NCI-H345 treated with DMSO at 0.1 percent for 48 hours (cell line): ENCODE data around the gene SDK2.
"Not testable (repeated sequence)": the region's sequence is repeated elsewhere in the genome, so short reads cannot be mapped to it uniquely, and the experiment has no call there.

ENCODE experiments used
- DNase-seq: peaks from one replicate; lab custom pipeline; 2025; ENCODE audit not compliant: unreplicated experiment; lab: John Stamatoyannopoulos, UW

Gene SDK2

DNA sequence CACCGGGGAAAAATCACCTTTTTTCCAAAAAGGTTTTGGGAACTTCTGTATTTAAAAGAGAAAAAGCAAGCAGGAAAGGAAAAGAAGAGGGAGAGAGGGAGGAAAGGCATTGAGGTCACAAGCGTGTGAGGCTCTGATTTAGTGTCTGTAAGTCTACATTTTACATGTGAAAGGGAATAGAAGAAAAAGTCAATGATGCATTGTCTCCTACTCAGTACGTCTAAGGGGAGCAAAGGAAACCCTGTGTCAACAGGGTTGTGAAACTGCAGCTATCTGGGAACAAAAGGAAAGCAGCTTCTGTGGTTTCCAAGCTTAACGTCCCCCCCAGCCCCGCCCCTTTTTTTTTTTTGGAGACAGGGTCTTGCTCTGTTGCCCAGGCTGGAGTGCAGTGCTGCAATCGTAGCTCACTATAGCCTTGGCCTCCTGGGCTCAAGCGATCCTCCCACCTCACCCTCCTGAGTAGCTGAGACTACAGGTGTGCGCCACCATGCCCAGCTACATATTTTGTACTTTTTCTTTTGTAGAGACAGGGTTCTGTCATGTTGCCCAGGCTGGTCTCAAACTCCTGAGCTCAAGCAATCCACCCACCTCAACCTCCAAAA lies 330.6 kb downstream of the SDK2 start:
- no peak for DNase-seq

DNA sequence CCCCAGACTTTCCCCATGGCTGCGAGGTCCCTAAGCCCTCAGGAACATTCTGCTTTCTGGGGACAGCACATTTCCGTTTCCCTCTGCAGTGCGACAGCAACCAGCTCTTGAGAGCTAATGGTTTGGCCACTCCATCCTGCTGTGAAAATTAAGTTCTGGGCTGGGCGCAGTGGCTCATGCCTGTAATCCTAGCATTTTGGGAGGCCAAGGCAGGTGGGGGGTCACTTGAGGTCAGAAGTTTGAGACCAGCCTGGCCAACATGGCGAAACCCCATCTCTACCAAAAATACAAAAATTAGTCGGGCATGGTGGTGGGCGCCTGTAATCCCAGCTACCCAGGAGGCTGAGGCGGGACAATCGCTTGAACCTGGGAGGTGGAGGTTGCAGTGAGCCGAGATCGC lies 331.4 kb downstream of the SDK2 start:
- DNase-seq = not testable (repeated sequence)

DNA sequence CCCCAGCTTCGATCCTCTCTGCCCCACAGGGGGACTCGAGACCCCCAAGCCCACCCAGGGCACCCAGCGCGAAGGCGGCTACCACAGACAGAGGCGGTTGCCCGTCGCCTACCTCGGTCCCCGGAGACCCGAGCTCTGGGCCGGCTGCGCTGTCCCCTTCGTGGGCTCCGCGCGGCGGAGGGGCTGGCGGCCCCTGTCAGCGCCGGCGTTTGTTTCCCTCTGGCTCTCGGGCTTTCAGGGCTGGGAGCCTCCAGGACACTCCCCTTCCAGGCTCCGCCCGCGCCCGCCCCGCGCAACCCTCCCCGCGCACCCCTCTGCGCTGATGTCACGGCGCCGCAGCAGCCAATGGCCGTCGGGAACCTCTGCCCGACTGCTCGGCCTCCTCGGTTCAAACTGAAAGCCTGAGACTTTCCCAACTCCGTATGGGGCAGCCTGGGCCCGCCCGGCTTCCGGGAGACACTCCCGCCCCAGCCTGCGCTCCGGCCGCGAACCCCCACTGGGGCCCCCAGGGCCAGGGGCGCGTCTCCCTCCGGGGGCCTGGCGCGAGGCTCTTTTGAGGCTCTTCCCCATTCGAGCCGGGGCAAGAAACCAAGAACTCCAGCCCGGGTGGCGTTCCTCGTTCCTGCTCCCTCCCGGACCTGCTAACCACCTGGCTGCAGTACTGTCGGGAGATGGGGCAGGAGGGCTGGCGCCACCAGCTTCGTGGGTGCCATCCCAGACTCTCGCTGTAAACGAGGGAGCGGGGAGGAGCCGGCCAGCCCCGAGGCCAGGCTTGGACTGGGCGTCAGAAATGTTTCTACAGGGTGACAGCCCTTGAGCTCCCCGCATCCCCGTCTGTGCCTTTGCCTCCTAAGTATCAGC lies 332.2 kb downstream of the SDK2 start, which contains the start of gene CDC42EP4:
TSS of gene CDC42EP4 (minus strand) at position 221 of the 861 bp plus-strand sequence. CDS start 25,501 bp downstream, outside the sequence.
- DNase-seq = peak; percentile 93

DNA sequence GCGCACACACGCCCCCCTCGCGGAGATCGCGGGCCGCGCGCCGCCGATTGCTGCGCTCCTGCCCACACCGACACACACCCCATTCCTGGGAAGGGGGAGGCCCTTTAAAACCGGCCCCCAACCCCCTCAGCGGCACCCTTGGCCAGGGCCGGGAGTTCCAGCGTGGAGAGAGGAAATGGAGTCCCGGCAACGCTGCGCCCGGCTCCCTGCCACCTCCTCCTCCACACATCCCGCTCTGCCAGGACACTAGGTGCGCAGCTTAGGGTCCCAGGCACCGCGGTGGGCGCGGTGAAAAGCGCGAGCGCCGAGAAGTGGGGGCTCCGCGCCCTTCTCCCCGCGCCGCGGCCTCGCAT lies 332.8 kb downstream of the SDK2 start:
- DNase-seq = no peak

DNA sequence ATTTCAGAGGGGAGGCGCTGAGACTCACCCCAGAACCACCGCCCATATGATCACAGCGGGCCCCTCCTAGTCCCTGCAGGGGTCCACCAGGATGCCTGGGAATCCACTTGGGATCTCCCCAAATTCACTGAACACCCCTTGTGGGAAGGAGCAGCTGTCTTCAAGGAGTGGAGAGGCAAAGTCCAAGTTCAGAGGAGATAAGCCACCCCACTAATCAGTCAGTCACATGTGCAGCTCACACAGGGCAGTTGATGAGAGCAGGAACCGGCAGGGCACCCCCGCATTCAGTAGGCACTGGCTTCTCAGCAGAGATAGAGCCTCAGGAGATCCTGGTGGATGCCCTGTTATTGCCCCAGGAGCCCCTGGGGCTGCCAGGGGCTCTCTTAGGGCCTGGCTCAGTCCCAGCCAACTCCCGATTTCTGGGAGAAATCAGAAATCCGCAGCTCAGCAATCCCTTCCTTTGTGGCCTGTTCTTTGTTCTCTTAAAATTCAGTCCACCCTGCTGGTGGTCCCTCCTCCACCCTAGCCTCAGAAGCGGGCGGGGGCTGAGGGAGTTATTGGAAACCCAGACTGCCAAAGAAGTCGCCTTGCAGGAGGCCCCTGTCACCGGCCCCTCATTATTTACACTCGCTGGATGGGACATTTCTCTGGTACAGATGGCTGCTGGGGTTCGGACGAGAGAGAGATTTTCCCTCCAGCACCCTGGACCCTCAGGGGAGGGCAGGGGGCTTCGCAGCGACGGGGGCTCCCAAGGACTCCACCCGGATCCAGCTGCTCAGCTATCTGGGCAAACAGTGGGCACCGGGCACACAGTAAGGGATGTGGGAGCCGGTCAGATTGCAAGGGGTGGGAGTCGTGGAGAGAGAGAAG lies 334.3 kb downstream of the SDK2 start:
- no peak for DNase-seq

DNA sequence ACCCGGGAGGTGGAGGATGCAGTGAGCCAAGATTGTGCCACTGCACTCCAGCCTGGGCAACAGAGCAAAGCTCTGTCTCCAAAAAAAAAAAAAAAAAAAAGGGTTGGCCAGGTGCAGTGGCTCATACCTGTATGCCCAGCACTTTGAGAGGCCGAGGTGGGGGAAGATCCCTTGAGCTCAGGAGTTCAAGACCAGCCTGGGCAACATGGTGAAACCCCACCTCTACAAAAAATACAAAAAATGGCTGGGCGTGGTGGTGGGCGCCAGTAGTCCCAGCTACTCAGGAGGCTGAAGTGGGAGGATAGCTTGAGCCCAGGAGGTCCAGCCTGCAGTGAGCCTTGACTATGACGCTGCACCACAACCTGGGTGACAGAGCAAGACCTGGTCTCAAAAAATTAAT lies 335.3 kb downstream of the SDK2 start:
- not testable (repeated sequence) for DNase-seq

DNA sequence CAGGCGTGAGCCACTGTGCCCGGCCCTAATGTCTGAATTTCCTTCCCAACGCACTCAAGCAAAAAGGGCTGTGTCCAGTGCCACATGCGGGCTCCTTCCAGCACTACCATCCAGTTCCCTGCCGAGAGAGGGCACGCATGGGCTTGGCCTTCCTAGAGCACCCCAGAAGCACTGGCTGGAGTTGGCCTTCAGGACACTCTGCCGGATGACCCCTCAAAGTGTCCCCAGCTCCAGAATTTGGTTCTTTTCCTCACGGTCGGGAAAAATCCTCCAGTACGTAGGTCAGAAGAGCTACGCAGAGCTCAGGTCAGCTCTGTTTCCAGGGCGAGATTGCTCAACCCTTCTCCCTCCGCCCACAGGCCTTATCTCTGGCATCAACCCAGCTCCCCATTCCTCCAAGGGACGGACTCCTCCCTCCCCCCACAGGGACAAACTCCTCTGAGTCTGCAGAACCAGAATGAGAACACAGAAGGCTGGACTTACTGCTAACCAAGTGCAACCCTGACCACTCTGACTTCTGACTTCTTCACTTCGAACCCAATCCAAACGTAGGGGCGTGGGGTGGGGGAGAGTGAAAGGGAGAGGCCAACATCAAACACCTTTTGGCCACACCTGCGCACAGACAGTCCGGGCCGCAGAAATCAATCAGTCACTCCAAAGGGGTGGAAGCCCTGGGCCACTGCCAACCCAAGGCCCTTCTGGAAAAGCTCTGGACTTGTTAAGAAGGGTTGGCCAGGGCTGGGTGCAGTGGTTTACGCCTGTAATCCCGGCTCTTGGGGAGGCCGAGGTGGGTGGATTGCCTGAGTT lies 336.0 kb downstream of the SDK2 start:
- no peak for DNase-seq

DNA sequence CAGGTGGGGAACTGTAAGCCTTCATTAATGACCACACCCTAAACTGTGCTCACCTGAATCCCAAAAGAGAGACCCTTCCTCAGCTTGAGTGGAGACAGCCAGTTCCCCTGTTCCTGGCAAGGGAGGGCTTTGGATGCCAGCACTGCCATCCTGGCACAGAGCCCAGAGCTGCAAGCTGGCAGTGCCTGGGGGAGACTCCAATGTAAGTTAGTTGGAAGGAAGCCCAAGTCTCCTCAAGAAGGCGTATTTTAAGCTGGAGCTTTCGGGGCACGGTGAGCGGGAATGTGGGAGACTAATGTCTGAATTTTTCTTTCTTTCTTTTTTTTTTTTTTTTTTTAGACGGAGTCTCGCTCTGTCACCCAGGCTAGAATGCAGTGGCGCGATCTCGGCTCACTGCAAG lies 337.1 kb downstream of the SDK2 start:
- no peak for DNase-seq

DNA sequence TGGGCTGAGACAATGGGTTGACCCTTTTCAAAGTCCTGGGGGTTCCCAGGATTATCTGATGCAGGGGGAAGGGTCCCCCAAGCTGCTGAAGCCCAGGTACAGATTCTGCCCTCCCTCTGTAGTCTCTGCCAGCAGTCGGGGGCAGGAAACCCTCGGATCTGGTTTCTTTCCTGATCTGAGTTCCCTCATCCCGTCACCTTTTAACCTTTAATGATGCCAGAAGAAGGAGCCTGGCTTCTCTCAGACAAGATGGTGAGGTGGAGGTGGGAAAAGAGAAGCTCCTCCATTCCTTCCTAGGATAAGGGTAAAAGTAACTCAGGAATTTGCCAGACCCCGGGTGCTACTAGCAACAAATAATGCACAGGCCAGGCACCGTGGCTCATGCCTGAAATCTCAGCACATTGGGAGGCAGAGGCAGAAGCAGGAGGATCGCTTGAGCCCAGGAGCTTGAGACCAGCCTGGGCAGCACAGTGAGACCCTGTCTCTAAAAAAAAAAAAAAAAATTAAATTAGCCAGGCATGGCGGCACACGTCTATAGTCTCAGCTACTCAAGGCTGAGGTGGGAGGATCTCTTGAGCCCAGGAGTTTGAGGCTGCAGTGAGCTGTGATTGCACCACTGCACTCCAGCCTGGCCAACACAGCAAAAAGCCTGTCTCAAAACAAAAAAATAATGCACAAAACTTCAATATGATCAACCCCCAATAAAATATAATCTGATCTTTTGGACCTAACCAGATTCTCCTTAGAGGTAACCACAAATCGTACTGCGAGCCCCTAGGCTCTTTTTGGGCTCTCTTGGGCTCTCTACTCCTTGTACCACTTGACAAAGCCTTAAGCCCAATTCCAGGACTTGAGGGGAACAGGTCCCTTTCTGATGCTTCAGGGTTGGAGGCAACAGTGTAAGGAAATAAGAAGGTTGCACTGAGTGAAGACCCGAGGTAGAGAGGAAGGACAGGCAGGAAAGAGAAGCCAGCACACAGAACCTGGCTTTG lies 338.1 kb downstream of the SDK2 start:
- no peak for DNase-seq

DNA sequence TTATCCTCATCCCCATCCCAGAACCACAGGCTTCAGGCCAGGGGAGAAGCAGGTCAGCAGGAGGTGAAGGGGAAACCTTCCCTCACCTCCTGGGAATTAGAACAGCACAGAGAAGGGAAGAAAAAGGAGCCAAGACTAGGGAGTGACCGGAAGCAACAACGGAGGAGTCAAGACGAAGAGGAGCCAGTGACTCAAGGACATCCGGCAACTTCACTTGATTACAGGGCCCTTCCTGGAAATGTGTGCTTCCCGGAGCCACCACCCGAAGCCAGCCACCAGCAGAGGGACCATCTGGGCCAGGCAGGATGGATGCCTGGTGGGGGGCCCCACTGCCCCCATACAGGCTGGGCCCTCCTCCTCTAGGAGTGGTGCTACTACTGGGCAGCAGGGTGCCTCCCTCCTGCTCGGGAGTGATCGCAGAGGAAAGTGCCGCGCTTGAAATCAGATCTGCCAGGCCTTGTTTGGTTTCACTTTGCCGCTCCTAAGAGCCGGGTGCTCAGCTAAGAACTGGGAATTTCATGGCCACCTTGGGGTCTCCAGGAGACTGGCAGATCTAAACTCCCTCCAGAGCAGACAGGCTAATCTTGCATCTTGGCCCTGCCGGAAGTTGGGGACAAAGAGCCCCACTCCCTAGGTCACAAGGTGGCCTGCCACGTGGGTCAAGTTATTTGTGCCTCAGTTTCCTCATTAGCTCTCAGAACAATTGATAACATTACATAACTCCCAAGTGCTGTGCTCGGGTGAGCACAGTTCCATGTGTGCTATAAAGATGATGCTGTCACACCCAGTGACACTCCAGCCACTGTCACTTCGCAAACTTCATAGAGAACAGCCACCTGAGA lies 339.1 kb downstream of the SDK2 start:
- DNase-seq = peak; percentile 87

DNA sequence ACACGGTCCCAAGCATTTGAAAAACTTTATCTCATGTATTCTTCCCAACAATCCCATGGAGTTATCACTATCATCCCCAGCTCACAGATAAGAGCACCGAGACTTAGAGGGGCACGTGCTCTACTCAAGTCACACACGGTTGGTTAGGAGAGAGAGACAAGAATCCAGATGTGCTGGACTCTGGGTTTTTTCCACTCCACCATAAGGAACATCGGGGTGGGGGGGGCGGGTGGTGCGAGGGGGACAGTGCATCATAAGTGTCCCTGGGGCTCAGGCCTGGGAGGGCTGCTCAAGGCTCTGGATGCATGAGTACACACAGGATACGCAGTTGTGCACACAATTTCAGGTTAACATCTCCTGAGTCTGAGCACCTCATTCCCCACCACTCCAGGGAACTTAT lies 339.8 kb downstream of the SDK2 start:
- no peak for DNase-seq

DNA sequence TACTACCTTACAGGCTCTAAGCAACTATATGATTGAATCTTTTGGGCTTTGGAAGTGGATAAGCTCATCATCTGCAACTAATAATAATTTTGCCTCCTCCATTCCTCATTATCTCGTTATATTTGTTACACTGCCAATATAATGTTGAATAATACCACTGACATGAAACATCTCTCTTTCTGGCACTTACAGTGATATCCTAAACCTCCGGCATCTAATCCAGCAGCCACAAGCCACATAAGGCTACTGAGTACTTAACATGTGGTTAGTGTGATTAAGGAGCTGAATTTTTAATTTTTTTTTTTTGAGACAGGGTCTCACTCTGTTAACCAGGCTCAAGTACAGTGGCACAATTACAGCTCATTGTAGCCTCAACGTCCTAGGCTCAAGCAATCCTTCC lies 342.1 kb downstream of the SDK2 start:
- DNase-seq = no peak

DNA sequence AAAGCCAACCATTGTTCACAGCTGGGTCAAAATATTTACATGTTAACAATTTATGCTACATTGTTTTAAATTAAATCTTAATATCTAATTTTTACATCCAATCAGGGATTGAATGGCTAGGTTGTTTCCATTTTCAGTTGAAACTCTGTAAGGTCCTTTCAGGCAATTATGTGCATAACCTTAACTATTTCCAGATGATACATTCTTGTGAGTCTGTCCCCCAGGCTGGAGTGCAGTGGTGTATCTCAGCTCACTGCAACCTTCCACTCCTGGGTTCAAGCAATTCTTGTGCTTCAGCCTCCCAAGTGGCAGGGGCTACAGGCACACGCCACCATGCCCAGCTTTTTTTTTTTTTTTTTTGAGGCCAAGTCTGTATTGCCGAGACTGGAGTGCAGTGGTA lies 342.9 kb downstream of the SDK2 start:
- DNase-seq = no peak

DNA sequence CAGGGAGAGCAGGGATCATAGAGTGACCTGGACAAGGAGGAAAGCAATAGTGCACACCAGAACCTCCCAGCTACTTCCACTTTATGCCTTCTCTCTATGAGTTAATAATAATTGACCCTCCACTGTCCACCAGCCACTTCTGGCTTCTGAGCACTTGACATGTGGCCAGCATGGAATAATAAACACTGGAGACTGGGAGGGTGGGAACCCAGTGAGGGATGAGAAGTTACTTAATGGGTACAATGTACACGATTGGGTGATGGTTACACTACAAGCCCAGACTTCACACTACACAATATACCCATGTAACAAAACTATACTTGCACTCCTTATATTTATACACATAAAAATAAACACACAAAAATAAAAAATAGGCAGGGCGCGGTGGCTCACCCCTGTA lies 343.9 kb downstream of the SDK2 start:
- no peak for DNase-seq

DNA sequence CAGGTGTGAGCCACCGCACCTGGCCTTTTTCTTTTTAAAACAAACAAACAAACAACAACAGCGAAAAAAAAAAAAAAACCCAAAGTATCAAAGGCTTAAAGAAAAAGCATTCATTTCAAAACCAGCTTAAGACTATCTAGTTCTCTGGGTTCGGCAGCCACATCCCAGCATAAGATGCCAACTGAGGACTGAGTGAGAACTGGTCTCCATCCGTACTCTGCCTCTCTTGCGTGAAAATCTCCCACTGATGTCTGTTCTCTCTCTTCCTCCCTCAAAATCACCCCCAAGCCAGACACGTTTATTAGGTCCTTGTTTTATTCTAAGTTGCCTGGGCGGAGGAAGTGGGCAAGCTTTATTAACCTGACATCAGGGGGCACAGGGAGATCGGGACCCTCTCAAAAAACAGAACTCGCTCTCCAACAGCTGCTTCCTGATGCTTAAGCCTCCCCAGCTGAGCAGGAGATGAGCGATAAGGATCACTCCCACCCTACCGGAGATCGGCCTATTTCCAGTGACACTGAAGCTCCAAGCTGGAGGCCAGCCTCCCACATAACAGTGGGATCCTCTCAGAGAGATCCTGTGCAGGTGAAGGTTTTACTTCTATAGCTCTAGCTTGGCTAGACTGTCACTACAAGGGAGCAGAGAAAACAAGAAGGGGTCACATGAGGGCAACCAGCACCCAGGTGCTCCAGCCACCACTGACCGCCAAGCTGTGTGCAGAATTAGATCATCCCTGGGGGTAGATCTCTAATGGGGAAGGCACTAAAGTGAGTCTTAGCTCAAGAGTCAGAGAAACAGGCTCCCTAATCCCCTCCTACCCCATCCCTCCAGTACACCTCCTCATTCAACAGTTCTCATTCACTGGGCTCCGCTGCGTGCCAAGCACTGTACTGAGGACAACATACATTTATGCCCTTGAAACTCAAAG lies 346.0 kb downstream of the SDK2 start:
- DNase-seq = no peak

DNA sequence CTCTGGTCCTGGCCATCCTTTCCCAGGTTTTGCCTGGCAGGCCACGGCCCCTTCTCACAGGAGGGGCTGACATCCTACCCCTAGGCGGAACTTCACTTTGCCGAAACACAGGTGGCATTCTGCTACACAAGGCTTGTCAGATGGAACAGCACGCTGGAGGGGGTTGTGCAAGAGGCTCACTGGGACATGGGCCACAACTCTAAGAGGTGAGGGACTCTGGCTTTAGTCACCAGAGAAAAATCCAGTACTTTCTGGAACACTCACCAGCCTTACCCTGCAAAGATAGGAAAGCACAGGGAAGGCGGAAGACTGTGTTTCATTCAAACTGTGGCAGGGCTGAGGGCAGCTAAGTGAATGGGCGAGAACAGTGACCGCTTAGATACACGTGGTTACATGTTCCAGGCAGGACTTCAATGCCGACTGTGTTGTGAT lies 350.7 kb downstream of the SDK2 start:
- DNase-seq = no peak

DNA sequence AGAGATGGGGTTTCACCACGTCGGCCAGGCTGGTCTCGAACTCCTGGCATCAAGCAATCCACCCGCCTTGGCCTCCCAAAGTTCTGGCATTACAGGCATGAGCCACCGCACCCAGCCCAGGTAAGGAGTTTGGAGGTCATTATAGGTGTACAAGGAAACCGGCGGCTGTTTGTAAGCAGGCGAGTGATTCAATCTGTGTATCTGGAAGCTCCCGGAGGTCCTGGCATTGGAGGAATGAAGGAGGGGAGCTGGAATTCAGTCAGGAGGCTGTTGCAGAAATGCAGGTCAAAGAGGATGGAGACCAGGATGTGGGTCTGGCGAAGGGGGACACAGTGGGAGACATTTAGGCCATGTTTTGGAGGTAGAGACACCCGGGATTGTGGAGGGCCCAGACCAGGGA lies 351.2 kb downstream of the SDK2 start:
- DNase-seq = no peak
